ENCODE results near the gene LRRC46. TPM values are rescaled to one million over a fixed set of nuclear protein-coding genes. Genes with fewer than 3 reads are reported as not detected.

LRRC46 gene
- total RNA-seq, 2 donors from 2014 or later, result 0.73 to 0.82 TPM

GRCh38 chr17:47819475-47819874, 12.0 kb upstream of the LRRC46 start:
- no peaks in the 10 kb centered on the region for H3K4me1 ChIP-seq (ENCODE audit: control insufficient read depth, insufficient read depth, low read length)
- no peaks in the 10 kb centered on the region for H3K27me3 ChIP-seq (ENCODE audit: control insufficient read depth, insufficient read depth, low read length, poor library complexity, severe bottlenecking)
- no peak for DNase-seq
- no peak overlapping the region for H3K4me3 ChIP-seq (ENCODE audit: low read length)
- peaks cover 23% of the 10 kb centered on the region for H3K36me3 ChIP-seq (ENCODE audit: control insufficient read depth, insufficient read depth, low read length)
- no peak overlapping the region for H3K9ac ChIP-seq (ENCODE audit: extremely low read depth, low read length, poor library complexity, severe bottlenecking)
- Mint-ChIP-seq H3K4me1 (peaks cover 10% of the 10 kb centered on the region), H3K36me3 (ENCODE audit: low read depth) (peaks cover 29% of the 10 kb centered on the region), H3K27ac (no peak overlapping the region), H3K4me3 (no peak overlapping the region), H3K27me3 (ENCODE audit: insufficient read depth) (no peaks in the 10 kb centered on the region), H3K9me3 (no peaks in the 10 kb centered on the region)
- TF ChIP-seq, protein P1, sequence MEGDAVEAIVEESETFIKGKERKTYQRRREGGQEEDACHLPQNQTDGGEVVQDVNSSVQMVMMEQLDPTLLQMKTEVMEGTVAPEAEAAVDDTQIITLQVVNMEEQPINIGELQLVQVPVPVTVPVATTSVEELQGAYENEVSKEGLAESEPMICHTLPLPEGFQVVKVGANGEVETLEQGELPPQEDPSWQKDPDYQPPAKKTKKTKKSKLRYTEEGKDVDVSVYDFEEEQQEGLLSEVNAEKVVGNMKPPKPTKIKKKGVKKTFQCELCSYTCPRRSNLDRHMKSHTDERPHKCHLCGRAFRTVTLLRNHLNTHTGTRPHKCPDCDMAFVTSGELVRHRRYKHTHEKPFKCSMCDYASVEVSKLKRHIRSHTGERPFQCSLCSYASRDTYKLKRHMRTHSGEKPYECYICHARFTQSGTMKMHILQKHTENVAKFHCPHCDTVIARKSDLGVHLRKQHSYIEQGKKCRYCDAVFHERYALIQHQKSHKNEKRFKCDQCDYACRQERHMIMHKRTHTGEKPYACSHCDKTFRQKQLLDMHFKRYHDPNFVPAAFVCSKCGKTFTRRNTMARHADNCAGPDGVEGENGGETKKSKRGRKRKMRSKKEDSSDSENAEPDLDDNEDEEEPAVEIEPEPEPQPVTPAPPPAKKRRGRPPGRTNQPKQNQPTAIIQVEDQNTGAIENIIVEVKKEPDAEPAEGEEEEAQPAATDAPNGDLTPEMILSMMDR (conservative IDR thresholded peaks at IDR 0.05), result no peak
- H3K27ac ChIP-seq (ENCODE audit: low read depth, low read length), result no peak overlapping the region
- no peaks in the 10 kb centered on the region for H3K9me3 ChIP-seq (ENCODE audit: control insufficient read depth, low read length)
- 92 to 94% methylated on average over 2 to 10 of the region's 10 CpGs for WGBS, 2 experiments (ENCODE audit: insufficient coverage in 1 of 2, insufficient read length in 1 of 2)

DNA sequence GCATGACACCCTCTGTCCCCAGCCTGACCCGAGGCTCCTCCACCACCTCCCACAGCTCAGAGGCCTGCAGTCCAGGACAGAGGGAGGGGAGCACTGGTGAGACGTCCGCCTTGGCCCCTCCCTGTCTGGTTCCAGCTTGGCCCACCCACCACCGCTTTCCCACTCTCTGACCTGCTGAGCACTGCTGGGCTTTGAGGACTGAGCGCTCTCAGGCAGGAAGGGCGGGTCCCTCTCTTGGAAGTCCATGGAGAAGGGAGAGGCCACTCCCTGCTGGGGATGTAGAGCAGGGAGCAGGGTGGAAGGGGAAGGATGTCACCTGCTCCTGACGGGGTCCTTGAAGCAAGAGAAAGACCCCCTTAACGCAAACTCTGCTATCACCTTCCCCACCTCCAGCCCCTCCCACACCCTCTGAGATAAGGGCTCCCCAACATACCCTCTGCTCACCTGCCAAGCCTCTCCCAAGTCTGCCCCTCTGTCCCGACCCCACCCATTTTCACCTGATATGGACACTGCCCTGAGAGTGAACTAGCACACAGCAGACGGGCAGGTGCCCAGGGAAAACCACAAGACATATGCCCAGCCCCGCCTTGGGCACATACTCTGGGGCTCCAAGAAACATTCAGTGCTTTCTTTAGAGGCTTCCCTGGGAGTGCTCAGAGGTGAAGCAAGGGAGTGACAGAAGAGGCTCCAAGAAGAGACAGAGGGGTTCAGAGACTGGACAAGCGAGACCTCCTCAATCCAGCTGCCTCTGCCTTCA, 11.3 kb upstream of the LRRC46 start:
- H3K27ac ChIP-seq (ENCODE audit: low read depth, low read length), result no peak overlapping the region
- H3K4me1 ChIP-seq (ENCODE audit: control insufficient read depth, insufficient read depth, low read length), result no peaks in the 10 kb centered on the region
- H3K9ac ChIP-seq (ENCODE audit: extremely low read depth, low read length, poor library complexity, severe bottlenecking), result no peak overlapping the region
- no peaks in the 10 kb centered on the region for H3K27me3 Mint-ChIP-seq (ENCODE audit: insufficient read depth)
- H3K9me3 ChIP-seq (ENCODE audit: control insufficient read depth, low read length), result no peaks in the 10 kb centered on the region
- H3K27ac Mint-ChIP-seq, result no peak overlapping the region
- H3K4me1 Mint-ChIP-seq, result peaks cover 10% of the 10 kb centered on the region
- peaks cover 31% of the 10 kb centered on the region for H3K36me3 Mint-ChIP-seq (ENCODE audit: low read depth)
- H3K4me3 Mint-ChIP-seq, result peak overlapping the region; percentile 87
- no peaks in the 10 kb centered on the region for H3K9me3 Mint-ChIP-seq
- no peaks in the 10 kb centered on the region for H3K27me3 ChIP-seq (ENCODE audit: control insufficient read depth, insufficient read depth, low read length, poor library complexity, severe bottlenecking)
- TF ChIP-seq, protein P1 (conservative IDR thresholded peaks at IDR 0.05), result no peak
- DNase-seq, result no peak
- peaks cover 23% of the 10 kb centered on the region for H3K36me3 ChIP-seq (ENCODE audit: control insufficient read depth, insufficient read depth, low read length)
- peak overlapping the region; percentile 91 for H3K4me3 ChIP-seq (ENCODE audit: low read length)
- WGBS, 2 experiments (ENCODE audit: insufficient coverage in 1 of 2, insufficient read length in 1 of 2), result 80 to 89% methylated on average over 5 to 11 of the region's 12 CpGs

DNA sequence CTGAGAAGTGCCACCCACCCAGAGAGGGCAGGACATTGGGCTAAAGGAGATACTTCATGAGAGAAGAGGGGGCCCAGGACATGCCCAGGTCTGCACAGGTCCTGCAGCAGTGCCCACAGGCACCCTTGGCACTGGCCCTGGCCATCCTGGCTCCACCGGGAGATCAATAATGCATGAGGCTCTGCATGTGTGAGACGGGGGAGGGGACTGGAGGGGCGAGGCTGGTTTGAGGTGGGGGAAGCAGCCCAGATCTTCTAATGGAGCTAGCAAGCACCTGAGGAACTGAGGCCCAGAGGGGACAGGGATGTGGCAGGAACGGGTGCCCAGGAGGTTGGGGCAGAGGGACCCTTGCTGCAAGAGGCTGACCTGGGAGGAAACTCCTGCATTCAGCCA, 10.4 kb upstream of the LRRC46 start:
- Histone ChIP-seq H3K9me3 (ENCODE audit: control insufficient read depth, low read length) (no peaks in the 10 kb centered on the region), H3K36me3 (ENCODE audit: control insufficient read depth, insufficient read depth, low read length) (peaks cover 28% of the 10 kb centered on the region), H3K27me3 (ENCODE audit: control insufficient read depth, insufficient read depth, low read length, poor library complexity, severe bottlenecking) (no peaks in the 10 kb centered on the region), H3K4me3 (ENCODE audit: low read length) (peak overlapping the region; percentile 91), H3K4me1 (ENCODE audit: control insufficient read depth, insufficient read depth, low read length) (no peaks in the 10 kb centered on the region), H3K9ac (ENCODE audit: extremely low read depth, low read length, poor library complexity, severe bottlenecking) (peak overlapping the region; percentile 53), H3K27ac (ENCODE audit: low read depth, low read length) (no peak overlapping the region)
- TF ChIP-seq, protein P1 (conservative IDR thresholded peaks at IDR 0.05), result no peak
- peaks cover 10% of the 10 kb centered on the region for H3K4me1 Mint-ChIP-seq
- no peaks in the 10 kb centered on the region for H3K9me3 Mint-ChIP-seq
- H3K36me3 Mint-ChIP-seq (ENCODE audit: low read depth), result peaks cover 28% of the 10 kb centered on the region
- peak; percentile 71 for DNase-seq
- peak overlapping the region; percentile 87 for H3K4me3 Mint-ChIP-seq
- H3K27me3 Mint-ChIP-seq (ENCODE audit: insufficient read depth), result no peaks in the 10 kb centered on the region
- H3K27ac Mint-ChIP-seq, result peak overlapping the region; percentile 66
- 8 to 25% methylated on average over 1 to 4 of the region's 4 CpGs for WGBS, 2 experiments (ENCODE audit: insufficient coverage in 1 of 2, insufficient read length in 1 of 2)
